Dendritic cell treated with granulocyte-macrophage colony-stimulating factor and Interleukin-4, amounts not matched to agents 40 ng/mL and 50 ng/mL, for 4 days (primary cell): ENCODE data around the gene PDLIM3.
"Not testable (repeated sequence)": the region's sequence is repeated elsewhere in the genome, so short reads cannot be mapped to it uniquely, and the experiment has no call there.

ENCODE experiments used
- H3K27ac Mint-ChIP-seq: one replicate; pipeline ENCODE4 v1.8.0; 2022; ENCODE audit warnings: mild to moderate bottlenecking, mixed read lengths
- H3K27me3 Mint-ChIP-seq: one replicate; pipeline ENCODE4 v1.8.0; 2022; ENCODE audit warnings: mild to moderate bottlenecking, mixed read lengths
- H3K36me3 Mint-ChIP-seq: one replicate; pipeline ENCODE4 v1.8.0; 2022; ENCODE audit warnings: low read depth, mixed read lengths
- H3K4me1 Mint-ChIP-seq: one replicate; pipeline ENCODE4 v1.8.0; 2022; ENCODE audit warnings: low read depth, mixed read lengths
- H3K4me3 Mint-ChIP-seq: one replicate; pipeline ENCODE4 v1.8.0; 2022; ENCODE audit warnings: mild to moderate bottlenecking, moderate library complexity, mixed read lengths
- H3K9me3 Mint-ChIP-seq: one replicate; pipeline ENCODE4 v1.8.0; 2022; ENCODE audit warnings: mixed read lengths
- intact Hi-C: fragments of 100-400 bp; cut with micrococcal nuclease; formaldehyde crosslinking; loops from one replicate; pipeline ENCODE4 v1.15.0; 2022

PDLIM3 gene

GRCh38 chr4:185518494-185518893 lies 16.8 kb downstream of the PDLIM3 start:
- no peak overlapping the region for H3K4me3 Mint-ChIP-seq
- peaks cover 53% of the 10 kb centered on the region for H3K27me3 Mint-ChIP-seq
- peaks cover 6% of the 10 kb centered on the region for H3K4me1 Mint-ChIP-seq
- no peak overlapping the region for H3K27ac Mint-ChIP-seq
- H3K9me3 Mint-ChIP-seq = no peaks in the 10 kb centered on the region
- no peaks in the 10 kb centered on the region for H3K36me3 Mint-ChIP-seq
- intact Hi-C loops = no loop called here

GRCh38 chr4:185518069-185518468 lies 17.2 kb downstream of the PDLIM3 start:
- peaks cover 10% of the 10 kb centered on the region for H3K4me1 Mint-ChIP-seq
- no peaks in the 10 kb centered on the region for H3K9me3 Mint-ChIP-seq
- H3K27me3 Mint-ChIP-seq = peaks cover 52% of the 10 kb centered on the region
- H3K27ac Mint-ChIP-seq = no peak overlapping the region
- no peak overlapping the region for H3K4me3 Mint-ChIP-seq
- H3K36me3 Mint-ChIP-seq = no peaks in the 10 kb centered on the region
- intact Hi-C loops = no loop called here

- intact Hi-C loops = no loop called here
- no peaks in the 10 kb centered on the region for H3K36me3 Mint-ChIP-seq
- peaks cover 13% of the 10 kb centered on the region for H3K4me1 Mint-ChIP-seq
Observed at GRCh38 chr4:185515248-185515647, 20.1 kb downstream of the PDLIM3 start.

GRCh38 chr4:185514182-185514697 lies 21.1 kb downstream of the PDLIM3 start:
- Mint-ChIP-seq H3K4me1 (peaks cover 13% of the 10 kb centered on the region), H3K27me3 (peaks cover 61% of the 10 kb centered on the region), H3K9me3 (no peaks in the 10 kb centered on the region), H3K4me3 (no peak overlapping the region), H3K36me3 (no peaks in the 10 kb centered on the region), H3K27ac (no peak overlapping the region)
- intact Hi-C loops = no loop called here

More at GRCh38 chr4:185515248-185515647, 20.1 kb downstream of the PDLIM3 start:
- no peak overlapping the region for H3K4me3 Mint-ChIP-seq
- H3K27ac Mint-ChIP-seq = no peak overlapping the region
- peaks cover 56% of the 10 kb centered on the region for H3K27me3 Mint-ChIP-seq
- no peaks in the 10 kb centered on the region for H3K9me3 Mint-ChIP-seq

- Mint-ChIP-seq H3K36me3 (no peaks in the 10 kb centered on the region), H3K4me1 (peaks cover 13% of the 10 kb centered on the region), H3K27me3 (peaks cover 60% of the 10 kb centered on the region), H3K4me3 (no peak overlapping the region), H3K9me3 (no peaks in the 10 kb centered on the region), H3K27ac (no peak overlapping the region)
- intact Hi-C loops = no loop called here
Observed at GRCh38 chr4:185513489-185514181, 21.7 kb downstream of the PDLIM3 start.

- H3K36me3 Mint-ChIP-seq = no peaks in the 10 kb centered on the region
- H3K9me3 Mint-ChIP-seq = no peaks in the 10 kb centered on the region
- peaks cover 63% of the 10 kb centered on the region for H3K27me3 Mint-ChIP-seq
- no peak overlapping the region for H3K27ac Mint-ChIP-seq
- no peak overlapping the region for H3K4me3 Mint-ChIP-seq
- H3K4me1 Mint-ChIP-seq = peaks cover 13% of the 10 kb centered on the region
- intact Hi-C loops = no loop called here
Observed at GRCh38 chr4:185512516-185512915, 22.8 kb downstream of the PDLIM3 start.

- H3K27me3 Mint-ChIP-seq = peaks cover 62% of the 10 kb centered on the region
- H3K27ac Mint-ChIP-seq, H3K36me3 Mint-ChIP-seq, H3K4me3 Mint-ChIP-seq, H3K9me3 Mint-ChIP-seq, intact Hi-C loops: not testable (repeated sequence)
- peaks cover 13% of the 10 kb centered on the region for H3K4me1 Mint-ChIP-seq
Observed at GRCh38 chr4:185511243-185511642, 24.1 kb downstream of the PDLIM3 start.

GRCh38 chr4:185510806-185511205 lies 24.5 kb downstream of the PDLIM3 start:
- Mint-ChIP-seq H3K4me1 (peaks cover 13% of the 10 kb centered on the region), H3K27ac (no peak overlapping the region), H3K36me3 (no peaks in the 10 kb centered on the region), H3K4me3 (no peak overlapping the region), H3K27me3 (peaks cover 64% of the 10 kb centered on the region), H3K9me3 (no peaks in the 10 kb centered on the region)
- intact Hi-C loops = no loop called here

GRCh38 chr4:185508181-185508580 lies 27.1 kb downstream of the PDLIM3 start:
- H3K27ac Mint-ChIP-seq = no peak overlapping the region
- H3K4me1 Mint-ChIP-seq = peaks cover 4% of the 10 kb centered on the region
- no peaks in the 10 kb centered on the region for H3K36me3 Mint-ChIP-seq
- intact Hi-C loops = no loop called here
- H3K9me3 Mint-ChIP-seq = no peaks in the 10 kb centered on the region
- peaks cover 64% of the 10 kb centered on the region for H3K27me3 Mint-ChIP-seq
- no peak overlapping the region for H3K4me3 Mint-ChIP-seq

- no peaks in the 10 kb centered on the region for H3K9me3 Mint-ChIP-seq
- peaks cover 60% of the 10 kb centered on the region for H3K27me3 Mint-ChIP-seq
- intact Hi-C loops = no loop called here
- no peaks in the 10 kb centered on the region for H3K4me1 Mint-ChIP-seq
- H3K4me3 Mint-ChIP-seq = no peak overlapping the region
- H3K27ac Mint-ChIP-seq = no peak overlapping the region
- no peaks in the 10 kb centered on the region for H3K36me3 Mint-ChIP-seq
Observed at GRCh38 chr4:185506422-185506821, 28.9 kb downstream of the PDLIM3 start.

GRCh38 chr4:185504098-185505047 lies 30.9 kb downstream of the PDLIM3 start:
- Mint-ChIP-seq H3K9me3 (peaks cover 8% of the 10 kb centered on the region), H3K36me3 (no peaks in the 10 kb centered on the region), H3K27me3 (peaks cover 64% of the 10 kb centered on the region), H3K4me1 (no peaks in the 10 kb centered on the region), H3K4me3 (no peak overlapping the region), H3K27ac (no peak overlapping the region)
- intact Hi-C loops = no loop called here

- Mint-ChIP-seq H3K4me3 (no peak overlapping the region), H3K36me3 (no peaks in the 10 kb centered on the region), H3K9me3 (peaks cover 8% of the 10 kb centered on the region), H3K27me3 (peaks cover 60% of the 10 kb centered on the region), H3K27ac (no peak overlapping the region), H3K4me1 (no peaks in the 10 kb centered on the region)
- intact Hi-C loops = no loop called here
Observed at GRCh38 chr4:185502386-185502785, 32.9 kb downstream of the PDLIM3 start.

- no peak overlapping the region for H3K4me3 Mint-ChIP-seq
- intact Hi-C loops = no loop called here
- peaks cover 8% of the 10 kb centered on the region for H3K9me3 Mint-ChIP-seq
- H3K4me1 Mint-ChIP-seq = no peaks in the 10 kb centered on the region
- no peaks in the 10 kb centered on the region for H3K36me3 Mint-ChIP-seq
- H3K27me3 Mint-ChIP-seq = peaks cover 54% of the 10 kb centered on the region
- no peak overlapping the region for H3K27ac Mint-ChIP-seq
Observed at GRCh38 chr4:185500576-185500975, 34.7 kb downstream of the PDLIM3 start.

GRCh38 chr4:185500035-185500434 lies 35.3 kb downstream of the PDLIM3 start:
- H3K36me3 Mint-ChIP-seq = no peaks in the 10 kb centered on the region

More at GRCh38 chr4:185500035-185500434, 35.3 kb downstream of the PDLIM3 start:
- H3K27ac Mint-ChIP-seq = no peak overlapping the region
- H3K27me3 Mint-ChIP-seq = peaks cover 52% of the 10 kb centered on the region
- peaks cover 8% of the 10 kb centered on the region for H3K9me3 Mint-ChIP-seq
- H3K4me1 Mint-ChIP-seq = no peaks in the 10 kb centered on the region
- intact Hi-C loops = no loop called here
- no peak overlapping the region for H3K4me3 Mint-ChIP-seq
